Measurements from ENCODE around the gene TSPAN8.

- TF ChIP-seq POLR2AphosphoS5 (IDR thresholded peaks at IDR 0.05; ENCODE audit: borderline replicate concordance, low read depth, low read length), result no peak
- TF ChIP-seq EZH2 (IDR thresholded peaks at IDR 0.05), result no peak
- TF ChIP-seq FOXP2 (optimal IDR thresholded peaks at IDR 0.05; ENCODE audit: control extremely low read depth, extremely low read length, insufficient read depth), result no peak
Observed at GRCh38 chr12:71194657-71195056, 36.9 kb upstream of the TSPAN8 start.
